ENCODE data around the gene AFG1L.

AFG1L gene

GRCh38 chr6:108568551-108569305, 273.9 kb downstream of the AFG1L start:
- DNase-seq = no peak

GRCh38 chr6:108570517-108570916, 275.7 kb downstream of the AFG1L start:
- DNase-seq = no peak

GRCh38 chr6:108574457-108575141, 279.7 kb downstream of the AFG1L start:
- DNase-seq = peak in 2 of 51 donors; percentile 7

Measured in hypothalamus (tissue), 51 donors.